ENCODE data around the gene COLEC11. TPM values are rescaled to one million over a fixed set of nuclear protein-coding genes. Genes with fewer than 3 reads are reported as not detected.

Gene COLEC11
- total RNA-seq, 1 donor from 2014 or later, result not detected

GRCh38 chr2:3627500-3628100, 32.7 kb downstream of the COLEC11 start:
- H3K27ac Mint-ChIP-seq (ENCODE audit: unreplicated experiment), result no peak overlapping the region
- no peaks in the 10 kb centered on the region for H3K36me3 Mint-ChIP-seq (ENCODE audit: unreplicated experiment)
- peaks cover 8% of the 10 kb centered on the region for H3K27me3 Mint-ChIP-seq (ENCODE audit: unreplicated experiment)
- TF ChIP-seq CTCF (IDR thresholded peaks at IDR 0.05), result no peak
- H3K9me3 Mint-ChIP-seq (ENCODE audit: unreplicated experiment), result no peaks in the 10 kb centered on the region
- no peak overlapping the region for H3K4me3 Mint-ChIP-seq (ENCODE audit: unreplicated experiment)
- DNase-seq (ENCODE audit: extremely low spot score, unreplicated experiment), result peak; percentile 75
- H3K4me1 Mint-ChIP-seq (ENCODE audit: unreplicated experiment), result no peaks in the 10 kb centered on the region

GRCh38 chr2:3628241-3628679, 33.3 kb downstream of the COLEC11 start:
- Mint-ChIP-seq H3K4me1 (ENCODE audit: unreplicated experiment) (no peaks in the 10 kb centered on the region), H3K27me3 (ENCODE audit: unreplicated experiment) (peaks cover 5% of the 10 kb centered on the region), H3K4me3 (ENCODE audit: unreplicated experiment) (no peak overlapping the region), H3K36me3 (ENCODE audit: unreplicated experiment) (no peaks in the 10 kb centered on the region), H3K27ac (ENCODE audit: unreplicated experiment) (no peak overlapping the region), H3K9me3 (ENCODE audit: unreplicated experiment) (no peaks in the 10 kb centered on the region)
- no peak for TF ChIP-seq CTCF (IDR thresholded peaks at IDR 0.05)
- DNase-seq (ENCODE audit: extremely low spot score, unreplicated experiment), result peak; percentile 80

- Mint-ChIP-seq H3K36me3 (ENCODE audit: unreplicated experiment) (no peaks in the 10 kb centered on the region), H3K4me3 (ENCODE audit: unreplicated experiment) (no peak overlapping the region), H3K4me1 (ENCODE audit: unreplicated experiment) (no peaks in the 10 kb centered on the region), H3K27me3 (ENCODE audit: unreplicated experiment) (no peaks in the 10 kb centered on the region), H3K9me3 (ENCODE audit: unreplicated experiment) (no peaks in the 10 kb centered on the region), H3K27ac (ENCODE audit: unreplicated experiment) (no peak overlapping the region)
- no peak for TF ChIP-seq CTCF (IDR thresholded peaks at IDR 0.05)
- peak; percentile 70 for DNase-seq (ENCODE audit: extremely low spot score, unreplicated experiment)
These were observed 33.9 kb downstream of the COLEC11 start for GRCh38 chr2:3628800-3629199.

- H3K36me3 Mint-ChIP-seq (ENCODE audit: unreplicated experiment), result no peaks in the 10 kb centered on the region
- TF ChIP-seq CTCF (IDR thresholded peaks at IDR 0.05), result no peak
- no peaks in the 10 kb centered on the region for H3K27me3 Mint-ChIP-seq (ENCODE audit: unreplicated experiment)
- no peaks in the 10 kb centered on the region for H3K4me1 Mint-ChIP-seq (ENCODE audit: unreplicated experiment)
- no peaks in the 10 kb centered on the region for H3K9me3 Mint-ChIP-seq (ENCODE audit: unreplicated experiment)
- no peak for DNase-seq (ENCODE audit: extremely low spot score, unreplicated experiment)
- no peak overlapping the region for H3K27ac Mint-ChIP-seq (ENCODE audit: unreplicated experiment)
- H3K4me3 Mint-ChIP-seq (ENCODE audit: unreplicated experiment), result no peak overlapping the region
These were observed 35.7 kb downstream of the COLEC11 start for GRCh38 chr2:3630631-3631030.

GRCh38 chr2:3631161-3631850, 36.4 kb downstream of the COLEC11 start:
- Mint-ChIP-seq H3K4me3 (ENCODE audit: unreplicated experiment) (no peak overlapping the region), H3K27ac (ENCODE audit: unreplicated experiment) (no peak overlapping the region), H3K9me3 (ENCODE audit: unreplicated experiment) (no peaks in the 10 kb centered on the region), H3K27me3 (ENCODE audit: unreplicated experiment) (no peaks in the 10 kb centered on the region), H3K36me3 (ENCODE audit: unreplicated experiment) (no peaks in the 10 kb centered on the region), H3K4me1 (ENCODE audit: unreplicated experiment) (no peaks in the 10 kb centered on the region)
- DNase-seq (ENCODE audit: extremely low spot score, unreplicated experiment), result peak; percentile 78
- no peak for TF ChIP-seq CTCF (IDR thresholded peaks at IDR 0.05)

All from osteocyte (in vitro differentiated cells).